Measurements from ENCODE around the gene BAIAP2.

DNA sequence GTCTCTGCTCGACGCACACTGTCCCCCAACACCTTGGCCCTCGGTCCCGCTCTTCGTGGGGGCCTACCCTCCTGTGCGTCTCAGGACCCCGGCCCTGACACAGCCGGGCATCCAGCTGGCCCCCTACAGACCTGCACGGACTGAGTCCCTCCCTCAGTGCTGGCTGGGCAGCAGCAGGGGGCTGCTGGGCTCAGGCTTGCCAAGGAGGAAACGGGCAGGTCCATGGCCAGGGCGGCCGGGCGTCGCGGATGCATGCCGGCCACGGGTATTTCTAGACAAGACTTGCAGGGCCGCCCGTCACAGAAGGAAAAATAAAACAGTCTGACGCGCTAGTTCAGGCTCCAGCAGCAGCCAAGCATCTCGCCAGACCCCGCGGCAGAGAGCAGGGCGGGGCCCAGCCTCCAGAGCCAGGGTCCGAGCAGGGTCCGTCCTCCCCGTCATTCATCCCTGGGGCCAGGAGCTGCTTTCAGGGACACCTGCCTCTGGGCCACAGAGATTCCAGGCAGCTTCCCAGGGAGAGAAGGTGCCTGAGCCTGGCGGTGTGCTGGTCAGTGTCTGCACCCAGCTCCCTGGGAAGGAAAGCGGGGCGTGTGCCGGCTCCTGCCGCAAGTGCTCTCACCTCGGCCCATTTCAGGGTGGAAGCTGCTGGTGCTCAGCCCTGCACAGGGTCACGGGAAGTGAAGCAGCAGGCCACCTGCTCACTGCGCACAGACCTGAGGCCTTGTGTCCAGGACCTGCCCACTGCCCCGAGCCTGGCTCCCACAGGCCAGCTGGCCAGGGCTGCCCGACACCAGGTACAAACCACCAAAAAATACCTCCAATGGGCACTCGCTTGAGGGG is 123.1 kb downstream of the BAIAP2 start:
- TF ChIP-seq ZNF274 (IDR thresholded peaks at IDR 0.05; ENCODE audit: low read depth, low read length) (no peak), SUZ12 (IDR thresholded peaks at IDR 0.05; ENCODE audit: extremely low read depth, insufficient read depth, insufficient read length) (no peak)
